K562 (cell line): ENCODE data around the gene NRG3. TPM values are rescaled to one million over a fixed set of nuclear protein-coding genes. Genes with fewer than 3 reads are reported as not detected.

Experiments used
- ATAC-seq: fragments of 200-7000 bp; cut with Tn5 transposase; 3 replicates; pipeline ENCODE4 v1.9.1; 2020; ENCODE audit warnings: moderate library complexity
- BruUV-seq: library from RNA; stranded (reverse); fragments of 400-500 nt; replicated peaks from 2 replicates; lab custom pipeline; 2021; lab: Mats Ljungman, UMichigan
- CTCF ChIA-PET: fragments of 300-600 bp; formaldehyde crosslinking; extraction: SDS; loops from one replicate; lab custom pipeline; 2021; ENCODE audit warnings: low intra/inter-chr PET ratio; lab: Yijun Ruan, JAX
- POLR2A ChIA-PET: fragments of 300-600, 350-650 bp; sonication (Branson Sonifier 250); formaldehyde crosslinking; extraction: SDS; loops from one replicate; lab custom pipeline; 2021; ENCODE audit warnings: antibody characterized with exemption, inconsistent platforms; lab: Yijun Ruan, JAX
- DNase-seq, 4 experiments: peaks; one replicate each; pipeline versions ENCODE4 v3.0.0 to v3.0.0-alpha.2; 2011 to 2018; ENCODE audit warnings: low spot score in 3 of 4, mixed read lengths in 3 of 4; ENCODE audit errors: extremely low read depth in 1 of 4
- FAIRE-seq: peaks from 2 replicates; lab custom pipeline; 2011; peaks lifted over from hg19 to GRCh38; lab: Jason Lieb, UNC
- H2AFZ ChIP-seq: 2 replicates; pipeline ENCODE4 v1.6.0; 2011; ENCODE audit warnings: low read depth, low read length, control low read depth, inconsistent platforms
- H3K27ac ChIP-seq: fragments of 200-600 bp; 3 replicates; pipeline ENCODE4 v1.8.0; 2011; ENCODE audit warnings: low read depth, mild to moderate bottlenecking, control low read depth, inconsistent platforms, low read length, moderate library complexity, mixed read lengths; ENCODE audit errors: extremely low read depth
- H3K27me3 ChIP-seq, 2 experiments: fragments of 300-600 bp in 1 of 2; 2 replicates in 1 of 2; 3 replicates in 1 of 2; pipeline versions ENCODE4 v1.6.0 to v1.8.0; 2011; ENCODE audit warnings: inconsistent platforms in 2 of 2, low read length in 2 of 2, mild to moderate bottlenecking in 1 of 2, mixed read lengths in 1 of 2, moderate library complexity in 1 of 2; ENCODE audit not compliant: control insufficient read depth in 2 of 2, insufficient read depth in 2 of 2
- H3K36me3 ChIP-seq: fragments of 300-600 bp; 3 replicates; pipeline ENCODE4 v1.8.0; 2011; ENCODE audit warnings: mild to moderate bottlenecking, low read length, inconsistent platforms; ENCODE audit not compliant: control insufficient read depth, insufficient read depth
- H3K4me1 ChIP-seq, 2 experiments: fragments of 200-600 bp in 1 of 2; replicated peaks in 1 of 2; 2 replicates in 1 of 2; 3 replicates in 1 of 2; pipeline versions ENCODE4 v1.5.1 to v1.8.0; 2011; ENCODE audit warnings: inconsistent platforms in 2 of 2, low read length in 2 of 2, mild to moderate bottlenecking in 1 of 2, mixed read lengths in 1 of 2, moderate library complexity in 1 of 2; ENCODE audit not compliant: control insufficient read depth in 2 of 2, insufficient read depth in 2 of 2
- H3K4me2 ChIP-seq: 2 replicates; pipeline ENCODE4 v1.6.1; 2011; ENCODE audit warnings: low read length, control low read depth, inconsistent platforms, mixed read lengths; ENCODE audit not compliant: insufficient read depth
- H3K4me3 ChIP-seq: fragments of 200-600 bp; sonication (generic), shearing (Covaris generic); 2 replicates; pipeline ENCODE4 v1.5.1; 2016; ENCODE audit warnings: control low read depth, inconsistent platforms
- H3K79me2 ChIP-seq: fragments of 200-600 bp; 3 replicates; pipeline ENCODE4 v1.8.0; 2011; ENCODE audit warnings: low read length, inconsistent platforms; ENCODE audit not compliant: control insufficient read depth, insufficient read depth
- H3K9ac ChIP-seq, 2 experiments: 2 replicates each; pipeline versions ENCODE4 v1.6.0 to v1.6.1; 2011; ENCODE audit warnings: low read depth in 2 of 2, low read length in 2 of 2, control low read depth in 1 of 2, inconsistent platforms in 1 of 2, mild to moderate bottlenecking in 1 of 2, mixed read lengths in 1 of 2; ENCODE audit not compliant: insufficient read depth in 1 of 2
- H3K9me1 ChIP-seq: one replicate; pipeline ENCODE4 v1.6.0; 2011; ENCODE audit warnings: inconsistent platforms, mild to moderate bottlenecking, low read length, moderate library complexity; ENCODE audit not compliant: control insufficient read depth, insufficient read depth
- H3K9me3 ChIP-seq: replicated peaks from 2 replicates; pipeline ENCODE4 v1.5.1; 2011; ENCODE audit warnings: low read depth, low read length, inconsistent platforms; ENCODE audit not compliant: control insufficient read depth, insufficient read depth
- H4K20me1 ChIP-seq: replicated peaks from 2 replicates; pipeline ENCODE4 v1.6.1; 2011; ENCODE audit warnings: low read length, inconsistent platforms, mixed read lengths; ENCODE audit not compliant: control insufficient read depth, insufficient read depth
- ADNP ChIP-seq: fragments of 200-800 bp; sonication (Bioruptor generic); IDR thresholded peaks from 2 replicates; pipeline ENCODE4 v1.6.1; 2016; ENCODE audit warnings: missing genetic modification characterization, missing compliant biosample characterization
- MXD1 ChIP-seq: fragments of 250-450 bp; sonication (Bioruptor Pico); IDR thresholded peaks from 2 replicates; pipeline ENCODE4 v1.8.0; 2021; ENCODE audit warnings: borderline replicate concordance, mild to moderate bottlenecking, moderate library complexity; ENCODE audit not compliant: poor library complexity, severe bottlenecking
- STAT5B ChIP-seq: fragments of 250-450 bp; sonication (Bioruptor Pico); IDR thresholded peaks from 2 replicates; pipeline ENCODE4 v1.8.0; 2021; ENCODE audit warnings: mild to moderate bottlenecking, inconsistent platforms
- ZNF134 ChIP-seq: fragments of 250-450 bp; sonication (Bioruptor Pico); conservative IDR thresholded peaks from 2 replicates; pipeline ENCODE4 v1.4.0; 2020
- ZNF23 ChIP-seq: fragments of 250-450 bp; sonication (Bioruptor Pico); IDR thresholded peaks from 2 replicates; pipeline ENCODE4 v1.4.0; 2020; ENCODE audit warnings: mild to moderate bottlenecking
- ZNF316 ChIP-seq: fragments of 450-650 bp; IDR thresholded peaks from 2 replicates; pipeline ENCODE4 v1.6.1; 2016
- ZNF780A ChIP-seq: fragments of 250-450 bp; sonication (Bioruptor Pico); IDR thresholded peaks from 2 replicates; pipeline ENCODE4 v1.5.0; 2021; ENCODE audit warnings: mild to moderate bottlenecking
- WGBS: fragments of 100-300 bp; shearing (Covaris generic); methylation state at CpG from one replicate; pipeline ENCODE4 v1.1.6; 2016; ENCODE audit warnings: low coverage, mixed read lengths; ENCODE audit not compliant: insufficient coverage; ENCODE audit errors: missing lambda C conversion rate; 5-methylcytosine and 5-hydroxymethylcytosine counted together
- in situ Hi-C: fragments of 300-500 bp; cut with MboI; formaldehyde crosslinking; loops from 4 replicates; pipeline ENCODE4 v1.15.0; 2018; ENCODE audit warnings: inconsistent platforms, mixed read lengths
- intact Hi-C: fragments of 100-400 bp; cut with micrococcal nuclease; formaldehyde crosslinking; loops from 2 replicates; pipeline ENCODE4 v1.14.2; 2022
- polyA plus RNA-seq, 8 experiments: library from polyadenylated mRNA; depleted of rRNA in 4 of 8; stranded (reverse) in 5 of 8; unstranded in 3 of 8; fragments of >200 nt; fragmentation: Nextera tagmentation in 2 of 8; fragmentation: Illumina TruSeq in 1 of 8; extraction: Ambion mirVana in 2 of 8; extraction: Trizol in 1 of 8; gene quantifications; 2 replicates each; pipeline versions ENCODE4 v1.2.1 to v1.2.3, GENCODE V29; 2011 to 2014; ENCODE audit warnings: inconsistent platforms in 1 of 8, missing spikeins in 1 of 8
- total RNA-seq, 7 experiments: library from RNA; depleted of rRNA in 6 of 7; stranded (reverse); fragments of >200 nt in 6 of 7; fragmentation: Illumina TruSeq in 2 of 7; extraction: Trizol in 2 of 7; gene quantifications; 2 replicates each; pipeline versions ENCODE4 v1.2.1 to v1.2.3, GENCODE V29; 2011 to 2021; ENCODE audit warnings: low replicate concordance in 1 of 7
- TF ChIP-seq, protein P1 (sequence below), 2 experiments: fragments of 450-650 bp; IDR thresholded peaks; 2 replicates each; pipeline ENCODE4 v1.6.1; 2018; ENCODE audit warnings: mild to moderate bottlenecking in 2 of 2, low read depth in 1 of 2; ENCODE audit not compliant: partially characterized antibody in 2 of 2
- TF ChIP-seq, protein P2 (sequence below): fragments of 450-650 bp; IDR thresholded peaks from 2 replicates; pipeline ENCODE4 v1.7.1; 2018; ENCODE audit warnings: mild to moderate bottlenecking, low read depth; ENCODE audit not compliant: partially characterized antibody

The NRG3 gene
- total and polyA plus RNA-seq, 9 of the 15 experiments (the other 6 are each of a cell fraction or from before 2014, with no cell fraction given), result not detected

DNA sequence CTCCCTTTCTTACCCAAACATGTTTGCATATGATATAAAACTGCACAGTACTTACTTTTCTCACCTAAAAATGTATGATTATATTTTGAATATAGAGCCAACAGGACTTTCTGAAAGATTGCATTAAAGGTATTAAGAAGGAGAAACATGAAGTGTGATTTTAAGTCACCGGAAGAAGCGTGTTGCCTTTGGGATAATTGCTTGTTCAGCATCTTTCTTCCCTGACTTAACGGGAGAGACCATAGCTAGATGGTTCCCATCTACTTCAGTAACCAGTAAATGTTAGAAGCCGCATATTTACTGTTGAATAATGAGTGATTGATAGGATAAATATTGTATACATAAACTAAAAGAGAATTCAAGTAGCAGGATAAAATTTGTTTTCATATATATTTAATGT is 197.1 kb downstream of the NRG3 start:
- Histone ChIP-seq H3K36me3 (no peaks in the 10 kb centered on the region), H3K9ac (no peak overlapping the region), H3K27me3 (no peaks in the 10 kb centered on the region)
- DNase-seq, result no peak
- TF ChIP-seq ZNF316, result peak; percentile 17; the same call in 1 of the 2 replicates
- no peak for TF ChIP-seq ZNF134 (CRISPR knock-in tag)
- TF ChIP-seq, all 486 proteins: peak for 1
- ATAC-seq (no peak), FAIRE-seq (no peak)
- 0% methylated on average over 4 of the region's 4 CpGs for WGBS
- in situ Hi-C loops, result no loop called here
- H3K27ac ChIP-seq, result no peak overlapping the region
- H3K4me1 ChIP-seq, result no peaks in the 10 kb centered on the region
- H3K4me3 ChIP-seq, result no peak overlapping the region
- H3K4me2 ChIP-seq, result no peak overlapping the region
- POLR2A ChIA-PET, result no interaction called here
- no peaks in the 10 kb centered on the region for H3K9me1 ChIP-seq
- intact Hi-C loops, result no loop called here
- H4K20me1 ChIP-seq, result no peaks in the 10 kb centered on the region
- CTCF ChIA-PET, result no interaction called here
- no peaks in the 10 kb centered on the region for H3K9me3 ChIP-seq
- H2AFZ ChIP-seq, result no peak overlapping the region
- H3K79me2 ChIP-seq, result no peaks in the 10 kb centered on the region
- no TSS peak for BruUV-seq

GRCh38 chr10:82075605-82076004 is 200.6 kb downstream of the NRG3 start:
- BruUV-seq, result no TSS peak
- ATAC-seq (no peak), DNase-seq (no peak), FAIRE-seq (no peak)
- no peak overlapping the region for H3K4me2 ChIP-seq
- in situ Hi-C loops (no loop called here), intact Hi-C loops (no loop called here)
- no peaks in the 10 kb centered on the region for H3K79me2 ChIP-seq
- H3K36me3 ChIP-seq, result no peaks in the 10 kb centered on the region
- H4K20me1 ChIP-seq, result no peaks in the 10 kb centered on the region
- no peak overlapping the region for H3K4me3 ChIP-seq
- no peaks in the 10 kb centered on the region for H3K4me1 ChIP-seq
- ChIA-PET CTCF (no interaction called here), POLR2A (no interaction called here)
- H3K9me1 ChIP-seq, result no peaks in the 10 kb centered on the region
- H3K9ac ChIP-seq, result no peak overlapping the region
- no peaks in the 10 kb centered on the region for H3K27me3 ChIP-seq
- no peak overlapping the region for H2AFZ ChIP-seq
- peaks cover 4% of the 10 kb centered on the region; the same call in 1 of the 2 replicates for H3K9me3 ChIP-seq
- no peak overlapping the region for H3K27ac ChIP-seq
- 2% methylated on average over 3 of the region's 3 CpGs for WGBS
- TF ChIP-seq ADNP (tag) (no peak), STAT5B (CRISPR knock-in tag) (no peak), ZNF23 (CRISPR knock-in tag) (no peak), ZNF780A (CRISPR knock-in tag) (no peak), MXD1 (CRISPR knock-in tag) (no peak)
- TF ChIP-seq, protein P1, sequence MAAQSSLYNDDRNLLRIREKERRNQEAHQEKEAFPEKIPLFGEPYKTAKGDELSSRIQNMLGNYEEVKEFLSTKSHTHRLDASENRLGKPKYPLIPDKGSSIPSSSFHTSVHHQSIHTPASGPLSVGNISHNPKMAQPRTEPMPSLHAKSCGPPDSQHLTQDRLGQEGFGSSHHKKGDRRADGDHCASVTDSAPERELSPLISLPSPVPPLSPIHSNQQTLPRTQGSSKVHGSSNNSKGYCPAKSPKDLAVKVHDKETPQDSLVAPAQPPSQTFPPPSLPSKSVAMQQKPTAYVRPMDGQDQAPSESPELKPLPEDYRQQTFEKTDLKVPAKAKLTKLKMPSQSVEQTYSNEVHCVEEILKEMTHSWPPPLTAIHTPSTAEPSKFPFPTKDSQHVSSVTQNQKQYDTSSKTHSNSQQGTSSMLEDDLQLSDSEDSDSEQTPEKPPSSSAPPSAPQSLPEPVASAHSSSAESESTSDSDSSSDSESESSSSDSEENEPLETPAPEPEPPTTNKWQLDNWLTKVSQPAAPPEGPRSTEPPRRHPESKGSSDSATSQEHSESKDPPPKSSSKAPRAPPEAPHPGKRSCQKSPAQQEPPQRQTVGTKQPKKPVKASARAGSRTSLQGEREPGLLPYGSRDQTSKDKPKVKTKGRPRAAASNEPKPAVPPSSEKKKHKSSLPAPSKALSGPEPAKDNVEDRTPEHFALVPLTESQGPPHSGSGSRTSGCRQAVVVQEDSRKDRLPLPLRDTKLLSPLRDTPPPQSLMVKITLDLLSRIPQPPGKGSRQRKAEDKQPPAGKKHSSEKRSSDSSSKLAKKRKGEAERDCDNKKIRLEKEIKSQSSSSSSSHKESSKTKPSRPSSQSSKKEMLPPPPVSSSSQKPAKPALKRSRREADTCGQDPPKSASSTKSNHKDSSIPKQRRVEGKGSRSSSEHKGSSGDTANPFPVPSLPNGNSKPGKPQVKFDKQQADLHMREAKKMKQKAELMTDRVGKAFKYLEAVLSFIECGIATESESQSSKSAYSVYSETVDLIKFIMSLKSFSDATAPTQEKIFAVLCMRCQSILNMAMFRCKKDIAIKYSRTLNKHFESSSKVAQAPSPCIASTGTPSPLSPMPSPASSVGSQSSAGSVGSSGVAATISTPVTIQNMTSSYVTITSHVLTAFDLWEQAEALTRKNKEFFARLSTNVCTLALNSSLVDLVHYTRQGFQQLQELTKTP (IDR thresholded peaks at IDR 0.05; ENCODE audit: low read depth in 1 of 2, partially characterized antibody in 2 of 2), result no peak
- TF ChIP-seq, protein P2, sequence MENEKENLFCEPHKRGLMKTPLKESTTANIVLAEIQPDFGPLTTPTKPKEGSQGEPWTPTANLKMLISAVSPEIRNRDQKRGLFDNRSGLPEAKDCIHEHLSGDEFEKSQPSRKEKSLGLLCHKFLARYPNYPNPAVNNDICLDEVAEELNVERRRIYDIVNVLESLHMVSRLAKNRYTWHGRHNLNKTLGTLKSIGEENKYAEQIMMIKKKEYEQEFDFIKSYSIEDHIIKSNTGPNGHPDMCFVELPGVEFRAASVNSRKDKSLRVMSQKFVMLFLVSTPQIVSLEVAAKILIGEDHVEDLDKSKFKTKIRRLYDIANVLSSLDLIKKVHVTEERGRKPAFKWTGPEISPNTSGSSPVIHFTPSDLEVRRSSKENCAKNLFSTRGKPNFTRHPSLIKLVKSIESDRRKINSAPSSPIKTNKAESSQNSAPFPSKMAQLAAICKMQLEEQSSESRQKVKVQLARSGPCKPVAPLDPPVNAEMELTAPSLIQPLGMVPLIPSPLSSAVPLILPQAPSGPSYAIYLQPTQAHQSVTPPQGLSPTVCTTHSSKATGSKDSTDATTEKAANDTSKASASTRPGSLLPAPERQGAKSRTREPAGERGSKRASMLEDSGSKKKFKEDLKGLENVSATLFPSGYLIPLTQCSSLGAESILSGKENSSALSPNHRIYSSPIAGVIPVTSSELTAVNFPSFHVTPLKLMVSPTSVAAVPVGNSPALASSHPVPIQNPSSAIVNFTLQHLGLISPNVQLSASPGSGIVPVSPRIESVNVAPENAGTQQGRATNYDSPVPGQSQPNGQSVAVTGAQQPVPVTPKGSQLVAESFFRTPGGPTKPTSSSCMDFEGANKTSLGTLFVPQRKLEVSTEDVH, result no peak
